HEK293 (cell line): ENCODE data around the gene TMEM213.

ENCODE experiments used
- CTCF ChIA-PET: fragments of 350-600 bp; formaldehyde crosslinking; extraction: SDS; loops from one replicate; lab custom pipeline; 2021; ENCODE audit warnings: antibody characterized with exemption; lab: Yijun Ruan, JAX
- POLR2A ChIA-PET: fragments of 300-600 bp; formaldehyde crosslinking; extraction: SDS; loops from one replicate; lab custom pipeline; 2020; ENCODE audit warnings: antibody characterized with exemption, inconsistent platforms; lab: Yijun Ruan, JAX
- H3K27ac ChIP-seq: fragments of 200-500 bp; sonication (Bioruptor generic); 2 replicates; pipeline ENCODE4 v1.5.1; 2014; ENCODE audit warnings: low read depth, low read length, control low read depth, inconsistent platforms; ENCODE audit errors: extremely low read depth
- H3K36me3 ChIP-seq, 2 experiments: fragments of 200-500 bp in 1 of 2; sonication (Bioruptor generic) in 1 of 2; 1 replicate in 1 of 2; 2 replicates in 1 of 2; pipeline ENCODE4 v1.5.1; 2014 to 2017; ENCODE audit warnings: inconsistent platforms in 2 of 2, low read length in 2 of 2; ENCODE audit not compliant: control insufficient read depth in 2 of 2, insufficient read depth in 1 of 2
- H3K4me1 ChIP-seq: fragments of 200-500 bp; sonication (Bioruptor generic); 2 replicates; pipeline ENCODE4 v1.5.1; 2014; ENCODE audit warnings: mild to moderate bottlenecking, low read length, inconsistent platforms; ENCODE audit not compliant: control insufficient read depth, insufficient read depth
- H3K4me3 ChIP-seq: 2 replicates; pipeline ENCODE4 v1.5.1; 2011; ENCODE audit warnings: low read depth, mild to moderate bottlenecking, control low read depth, low read length, moderate library complexity
- H3K9me3 ChIP-seq: fragments of 200-500 bp; sonication (Bioruptor generic); 2 replicates; pipeline ENCODE4 v1.5.1; 2014; ENCODE audit warnings: low read depth, low read length, inconsistent platforms; ENCODE audit not compliant: control insufficient read depth, insufficient read depth
- AEBP2 ChIP-seq: fragments of 450-650 bp; formaldehyde crosslinking; IDR thresholded peaks from 2 replicates; pipeline ENCODE4 v1.5.1; 2016; ENCODE audit warnings: missing biosample characterization, missing genetic modification characterization, borderline replicate concordance
- KLF9 ChIP-seq: fragments of 450-650 bp; formaldehyde crosslinking; IDR thresholded peaks from 2 replicates; pipeline ENCODE4 v1.5.1; 2016; ENCODE audit warnings: missing biosample characterization, missing genetic modification characterization, low read depth
- ZNF133 ChIP-seq: fragments of 450-650 bp; formaldehyde crosslinking; IDR thresholded peaks from 2 replicates; pipeline ENCODE4 v1.5.1; 2016; ENCODE audit warnings: missing biosample characterization, missing genetic modification characterization
- ZNF138 ChIP-seq: fragments of 450-650 bp; formaldehyde crosslinking; IDR thresholded peaks from 2 replicates; pipeline ENCODE4 v1.5.1; 2016; ENCODE audit warnings: missing biosample characterization, missing genetic modification characterization, borderline replicate concordance
- ZNF148 ChIP-seq: fragments of 450-650 bp; formaldehyde crosslinking; IDR thresholded peaks from 2 replicates; pipeline ENCODE4 v1.5.0; 2017; ENCODE audit warnings: missing biosample characterization, missing genetic modification characterization, borderline replicate concordance
- ZNF155 ChIP-seq: fragments of 450-650 bp; formaldehyde crosslinking; IDR thresholded peaks from 2 replicates; pipeline ENCODE4 v1.5.1; 2016; ENCODE audit warnings: missing biosample characterization, missing genetic modification characterization
- ZNF311 ChIP-seq: fragments of 450-650 bp; formaldehyde crosslinking; IDR thresholded peaks from 2 replicates; pipeline ENCODE4 v1.5.1; 2017; ENCODE audit warnings: missing biosample characterization, missing genetic modification characterization, borderline replicate concordance
- ZNF501 ChIP-seq: fragments of 450-650 bp; formaldehyde crosslinking; IDR thresholded peaks from 2 replicates; pipeline ENCODE4 v1.5.1; 2016; ENCODE audit warnings: missing biosample characterization, missing genetic modification characterization
- ZNF530 ChIP-seq: fragments of 450-650 bp; formaldehyde crosslinking; IDR thresholded peaks from 2 replicates; pipeline ENCODE4 v1.5.1; 2016; ENCODE audit warnings: low read depth, missing biosample characterization, missing genetic modification characterization
- ZNF560 ChIP-seq: fragments of 450-650 bp; formaldehyde crosslinking; IDR thresholded peaks from 2 replicates; pipeline ENCODE4 v1.5.1; 2017; ENCODE audit warnings: missing biosample characterization, missing genetic modification characterization, borderline replicate concordance
- ZNF580 ChIP-seq: fragments of 450-650 bp; formaldehyde crosslinking; IDR thresholded peaks from 2 replicates; pipeline ENCODE4 v1.5.1; 2016; ENCODE audit warnings: missing biosample characterization, missing genetic modification characterization
- ZNF621 ChIP-seq: fragments of 450-650 bp; formaldehyde crosslinking; IDR thresholded peaks from 2 replicates; pipeline ENCODE4 v1.5.1; 2017; ENCODE audit warnings: missing biosample characterization, missing genetic modification characterization
- ZNF624 ChIP-seq: fragments of 450-650 bp; formaldehyde crosslinking; IDR thresholded peaks from 2 replicates; pipeline ENCODE4 v1.5.1; 2017; ENCODE audit warnings: missing biosample characterization, missing genetic modification characterization
- ZNF664 ChIP-seq: fragments of 450-650 bp; formaldehyde crosslinking; IDR thresholded peaks from 2 replicates; pipeline ENCODE4 v1.5.1; 2016; ENCODE audit warnings: missing biosample characterization, missing genetic modification characterization
- ZNF837 ChIP-seq: fragments of 450-650 bp; formaldehyde crosslinking; IDR thresholded peaks from 2 replicates; pipeline ENCODE4 v1.5.1; 2016; ENCODE audit warnings: missing biosample characterization, missing genetic modification characterization
- TF ChIP-seq, protein P1 (sequence below): fragments of 450-650 bp; formaldehyde crosslinking; IDR thresholded peaks from 2 replicates; pipeline ENCODE4 v1.5.1; 2016; ENCODE audit warnings: missing biosample characterization, missing genetic modification characterization
- TF ChIP-seq, protein P2 (sequence below): fragments of 450-650 bp; formaldehyde crosslinking; IDR thresholded peaks from 2 replicates; pipeline ENCODE4; 2016; ENCODE audit warnings: missing biosample characterization, missing genetic modification characterization
- TF ChIP-seq, protein P3 (sequence below): fragments of 450-650 bp; formaldehyde crosslinking; IDR thresholded peaks from 2 replicates; pipeline ENCODE4 v1.5.1; 2016; ENCODE audit warnings: missing biosample characterization, missing genetic modification characterization

The TMEM213 gene

GRCh38 chr7:138801256-138801655, 3.5 kb downstream of the TMEM213 start (continued):
- TF ChIP-seq, protein P1, sequence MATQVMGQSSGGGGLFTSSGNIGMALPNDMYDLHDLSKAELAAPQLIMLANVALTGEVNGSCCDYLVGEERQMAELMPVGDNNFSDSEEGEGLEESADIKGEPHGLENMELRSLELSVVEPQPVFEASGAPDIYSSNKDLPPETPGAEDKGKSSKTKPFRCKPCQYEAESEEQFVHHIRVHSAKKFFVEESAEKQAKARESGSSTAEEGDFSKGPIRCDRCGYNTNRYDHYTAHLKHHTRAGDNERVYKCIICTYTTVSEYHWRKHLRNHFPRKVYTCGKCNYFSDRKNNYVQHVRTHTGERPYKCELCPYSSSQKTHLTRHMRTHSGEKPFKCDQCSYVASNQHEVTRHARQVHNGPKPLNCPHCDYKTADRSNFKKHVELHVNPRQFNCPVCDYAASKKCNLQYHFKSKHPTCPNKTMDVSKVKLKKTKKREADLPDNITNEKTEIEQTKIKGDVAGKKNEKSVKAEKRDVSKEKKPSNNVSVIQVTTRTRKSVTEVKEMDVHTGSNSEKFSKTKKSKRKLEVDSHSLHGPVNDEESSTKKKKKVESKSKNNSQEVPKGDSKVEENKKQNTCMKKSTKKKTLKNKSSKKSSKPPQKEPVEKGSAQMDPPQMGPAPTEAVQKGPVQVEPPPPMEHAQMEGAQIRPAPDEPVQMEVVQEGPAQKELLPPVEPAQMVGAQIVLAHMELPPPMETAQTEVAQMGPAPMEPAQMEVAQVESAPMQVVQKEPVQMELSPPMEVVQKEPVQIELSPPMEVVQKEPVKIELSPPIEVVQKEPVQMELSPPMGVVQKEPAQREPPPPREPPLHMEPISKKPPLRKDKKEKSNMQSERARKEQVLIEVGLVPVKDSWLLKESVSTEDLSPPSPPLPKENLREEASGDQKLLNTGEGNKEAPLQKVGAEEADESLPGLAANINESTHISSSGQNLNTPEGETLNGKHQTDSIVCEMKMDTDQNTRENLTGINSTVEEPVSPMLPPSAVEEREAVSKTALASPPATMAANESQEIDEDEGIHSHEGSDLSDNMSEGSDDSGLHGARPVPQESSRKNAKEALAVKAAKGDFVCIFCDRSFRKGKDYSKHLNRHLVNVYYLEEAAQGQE, result no peak
- TF ChIP-seq ZNF138 (tag by site-specific recombination) (no peak), ZNF311 (tag by site-specific recombination) (no peak), ZNF837 (tag by site-specific recombination) (no peak)
- TF ChIP-seq, protein P2, sequence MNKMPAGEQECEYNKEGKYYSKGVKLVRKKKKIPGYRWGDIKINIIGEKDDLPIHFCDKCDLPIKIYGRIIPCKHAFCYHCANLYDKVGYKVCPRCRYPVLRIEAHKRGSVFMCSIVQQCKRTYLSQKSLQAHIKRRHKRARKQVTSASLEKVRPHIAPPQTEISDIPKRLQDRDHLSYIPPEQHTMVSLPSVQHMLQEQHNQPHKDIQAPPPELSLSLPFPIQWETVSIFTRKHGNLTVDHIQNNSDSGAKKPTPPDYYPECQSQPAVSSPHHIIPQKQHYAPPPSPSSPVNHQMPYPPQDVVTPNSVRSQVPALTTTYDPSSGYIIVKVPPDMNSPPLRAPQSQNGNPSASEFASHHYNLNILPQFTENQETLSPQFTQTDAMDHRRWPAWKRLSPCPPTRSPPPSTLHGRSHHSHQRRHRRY (tag by site-specific recombination), result no peak

DNA sequence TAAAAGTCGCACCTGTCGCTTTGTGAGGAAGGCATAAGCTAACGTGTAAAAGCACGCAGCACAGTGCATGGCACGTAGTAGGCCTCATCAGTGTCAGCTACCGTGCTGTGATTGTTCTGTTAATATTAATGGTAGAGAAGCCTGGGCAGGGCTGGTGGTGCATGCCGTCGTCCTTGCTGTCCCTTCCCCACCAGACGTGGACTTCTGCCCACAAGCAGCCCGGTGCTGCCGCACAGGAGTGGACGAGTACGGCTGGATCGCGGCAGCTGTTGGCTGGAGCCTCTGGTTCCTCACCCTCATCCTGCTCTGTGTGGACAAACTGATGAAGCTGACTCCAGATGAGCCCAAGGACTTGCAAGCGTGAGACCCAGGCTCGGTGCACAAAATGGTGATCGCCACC, 4.9 kb downstream of the TMEM213 start:
- H3K4me3 ChIP-seq, result no peak overlapping the region
- ChIA-PET CTCF (interaction anchor here (0.6 kb wide), 1 partner anchor 273 kb away, joined by 3 read pairs; no protein-coding TSS in a partner anchor), POLR2A (no interaction called here)
- no peaks in the 10 kb centered on the region for H3K4me1 ChIP-seq
- no peaks in the 10 kb centered on the region for H3K36me3 ChIP-seq
- TF ChIP-seq ZNF624 (tag by site-specific recombination) (no peak), ZNF133 (tag by site-specific recombination) (no peak)
- no peak overlapping the region for H3K27ac ChIP-seq
- H3K9me3 ChIP-seq, result no peaks in the 10 kb centered on the region

DNA sequence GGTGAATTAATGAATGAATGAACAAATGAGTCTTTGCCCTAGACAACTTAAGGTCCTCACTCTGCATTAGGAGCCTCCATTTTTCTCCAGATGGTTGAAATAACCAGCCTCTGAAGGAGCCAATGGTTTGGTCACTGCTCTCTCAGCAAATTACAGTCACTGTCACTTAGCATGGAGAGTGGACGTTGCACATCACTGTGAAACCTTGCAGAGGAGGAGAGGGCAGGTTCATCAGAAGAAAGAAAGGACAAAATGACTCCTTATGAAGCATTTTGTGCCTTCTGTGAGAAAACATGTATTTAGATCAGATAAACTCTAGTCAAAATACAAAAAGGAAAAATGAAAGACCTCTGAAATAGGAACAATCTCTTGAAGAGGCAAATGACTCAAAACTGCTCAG, 6.8 kb downstream of the TMEM213 start:
- CTCF ChIA-PET, result no interaction called here
- no peaks in the 10 kb centered on the region for H3K9me3 ChIP-seq
- no peaks in the 10 kb centered on the region for H3K4me1 ChIP-seq
- POLR2A ChIA-PET, result no interaction called here
- TF ChIP-seq ZNF560 (tag by site-specific recombination) (no peak), ZNF530 (tag by site-specific recombination) (no peak), AEBP2 (tag by site-specific recombination) (no peak), ZNF621 (no peak), ZNF155 (tag by site-specific recombination) (no peak), ZNF664 (tag by site-specific recombination) (no peak), KLF9 (tag by site-specific recombination) (no peak), ZNF148 (tag by site-specific recombination) (no peak), ZNF580 (tag by site-specific recombination) (no peak), ZNF501 (tag by site-specific recombination) (no peak)
- TF ChIP-seq, protein P3, sequence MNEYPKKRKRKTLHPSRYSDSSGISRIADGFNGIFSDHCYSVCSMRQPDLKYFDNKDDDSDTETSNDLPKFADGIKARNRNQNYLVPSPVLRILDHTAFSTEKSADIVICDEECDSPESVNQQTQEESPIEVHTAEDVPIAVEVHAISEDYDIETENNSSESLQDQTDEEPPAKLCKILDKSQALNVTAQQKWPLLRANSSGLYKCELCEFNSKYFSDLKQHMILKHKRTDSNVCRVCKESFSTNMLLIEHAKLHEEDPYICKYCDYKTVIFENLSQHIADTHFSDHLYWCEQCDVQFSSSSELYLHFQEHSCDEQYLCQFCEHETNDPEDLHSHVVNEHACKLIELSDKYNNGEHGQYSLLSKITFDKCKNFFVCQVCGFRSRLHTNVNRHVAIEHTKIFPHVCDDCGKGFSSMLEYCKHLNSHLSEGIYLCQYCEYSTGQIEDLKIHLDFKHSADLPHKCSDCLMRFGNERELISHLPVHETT (tag by site-specific recombination), result no peak
- no peaks in the 10 kb centered on the region for H3K36me3 ChIP-seq
- H3K4me3 ChIP-seq, result no peak overlapping the region
- no peak overlapping the region for H3K27ac ChIP-seq
